ENCODE data around the gene CYB5R3. TPM values are rescaled to one million over a fixed set of nuclear protein-coding genes. Genes with fewer than 3 reads are reported as not detected.
"Not testable (repeated sequence)": the region's sequence is repeated elsewhere in the genome, so short reads cannot be mapped to it uniquely, and the experiment has no call there.

Gene CYB5R3
- total RNA-seq, 1 donor from 2014 or later, result 125 TPM

DNA sequence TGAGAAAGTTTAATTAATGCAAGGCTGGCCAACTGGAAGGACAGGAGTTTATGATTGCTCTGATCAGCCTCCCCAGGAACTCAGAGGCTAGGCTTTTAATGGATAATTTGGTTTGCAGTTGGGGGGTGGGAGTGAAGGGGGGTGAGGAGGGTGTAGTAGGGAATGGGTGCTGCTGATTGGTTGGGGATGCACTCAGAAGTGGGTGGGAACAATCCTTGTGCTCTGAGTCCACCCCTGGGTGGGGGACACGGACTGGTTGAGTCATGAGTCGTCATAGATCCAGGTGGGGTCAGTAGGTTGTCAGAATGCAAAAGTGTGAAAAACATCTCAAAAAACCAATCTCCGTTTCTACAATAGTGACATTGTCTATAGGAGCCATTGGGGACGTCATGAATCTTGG, 20.9 kb upstream of the CYB5R3 start:
- H3K4me1 Mint-ChIP-seq (ENCODE audit: unreplicated experiment), result peaks cover 7% of the 10 kb centered on the region
- no peak for DNase-seq (ENCODE audit: low spot score)
- H3K27me3 Mint-ChIP-seq (ENCODE audit: unreplicated experiment), result peaks cover 1% of the 10 kb centered on the region
- H3K9me3 Mint-ChIP-seq (ENCODE audit: unreplicated experiment), result no peaks in the 10 kb centered on the region
- H3K4me3 Mint-ChIP-seq (ENCODE audit: unreplicated experiment), result no peak overlapping the region
- H3K27ac Mint-ChIP-seq (ENCODE audit: unreplicated experiment), result no peak overlapping the region
- no peaks in the 10 kb centered on the region for H3K36me3 Mint-ChIP-seq (ENCODE audit: low read depth, unreplicated experiment)
- TF ChIP-seq, protein P1, sequence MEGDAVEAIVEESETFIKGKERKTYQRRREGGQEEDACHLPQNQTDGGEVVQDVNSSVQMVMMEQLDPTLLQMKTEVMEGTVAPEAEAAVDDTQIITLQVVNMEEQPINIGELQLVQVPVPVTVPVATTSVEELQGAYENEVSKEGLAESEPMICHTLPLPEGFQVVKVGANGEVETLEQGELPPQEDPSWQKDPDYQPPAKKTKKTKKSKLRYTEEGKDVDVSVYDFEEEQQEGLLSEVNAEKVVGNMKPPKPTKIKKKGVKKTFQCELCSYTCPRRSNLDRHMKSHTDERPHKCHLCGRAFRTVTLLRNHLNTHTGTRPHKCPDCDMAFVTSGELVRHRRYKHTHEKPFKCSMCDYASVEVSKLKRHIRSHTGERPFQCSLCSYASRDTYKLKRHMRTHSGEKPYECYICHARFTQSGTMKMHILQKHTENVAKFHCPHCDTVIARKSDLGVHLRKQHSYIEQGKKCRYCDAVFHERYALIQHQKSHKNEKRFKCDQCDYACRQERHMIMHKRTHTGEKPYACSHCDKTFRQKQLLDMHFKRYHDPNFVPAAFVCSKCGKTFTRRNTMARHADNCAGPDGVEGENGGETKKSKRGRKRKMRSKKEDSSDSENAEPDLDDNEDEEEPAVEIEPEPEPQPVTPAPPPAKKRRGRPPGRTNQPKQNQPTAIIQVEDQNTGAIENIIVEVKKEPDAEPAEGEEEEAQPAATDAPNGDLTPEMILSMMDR (IDR thresholded peaks at IDR 0.05; ENCODE audit: unreplicated experiment), result no peak

DNA sequence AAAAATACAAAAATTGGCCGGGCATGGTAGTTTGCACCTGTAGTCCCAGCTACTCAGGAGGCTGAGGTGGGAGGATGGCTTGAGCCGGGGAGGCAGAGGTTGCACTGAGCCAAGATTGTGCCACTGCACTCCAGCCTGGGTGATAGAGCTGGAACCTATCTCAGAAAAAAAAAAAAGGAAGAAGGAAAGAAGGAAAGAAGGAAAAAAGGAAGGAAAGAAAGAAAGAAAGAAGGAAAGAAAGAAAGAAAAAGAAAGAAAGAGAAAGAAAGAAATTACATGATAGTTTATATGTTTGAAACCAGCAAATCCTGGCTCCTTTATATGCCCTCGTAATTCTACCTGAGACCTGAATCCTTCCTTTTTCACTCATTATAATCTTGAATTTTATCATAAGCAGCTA, 17.2 kb upstream of the CYB5R3 start:
- not testable (repeated sequence) for DNase-seq (ENCODE audit: low spot score); H3K27ac Mint-ChIP-seq (ENCODE audit: unreplicated experiment); H3K36me3 Mint-ChIP-seq (ENCODE audit: low read depth, unreplicated experiment); H3K9me3 Mint-ChIP-seq (ENCODE audit: unreplicated experiment); H3K27me3 Mint-ChIP-seq (ENCODE audit: unreplicated experiment); H3K4me1 Mint-ChIP-seq (ENCODE audit: unreplicated experiment); H3K4me3 Mint-ChIP-seq (ENCODE audit: unreplicated experiment)

DNA sequence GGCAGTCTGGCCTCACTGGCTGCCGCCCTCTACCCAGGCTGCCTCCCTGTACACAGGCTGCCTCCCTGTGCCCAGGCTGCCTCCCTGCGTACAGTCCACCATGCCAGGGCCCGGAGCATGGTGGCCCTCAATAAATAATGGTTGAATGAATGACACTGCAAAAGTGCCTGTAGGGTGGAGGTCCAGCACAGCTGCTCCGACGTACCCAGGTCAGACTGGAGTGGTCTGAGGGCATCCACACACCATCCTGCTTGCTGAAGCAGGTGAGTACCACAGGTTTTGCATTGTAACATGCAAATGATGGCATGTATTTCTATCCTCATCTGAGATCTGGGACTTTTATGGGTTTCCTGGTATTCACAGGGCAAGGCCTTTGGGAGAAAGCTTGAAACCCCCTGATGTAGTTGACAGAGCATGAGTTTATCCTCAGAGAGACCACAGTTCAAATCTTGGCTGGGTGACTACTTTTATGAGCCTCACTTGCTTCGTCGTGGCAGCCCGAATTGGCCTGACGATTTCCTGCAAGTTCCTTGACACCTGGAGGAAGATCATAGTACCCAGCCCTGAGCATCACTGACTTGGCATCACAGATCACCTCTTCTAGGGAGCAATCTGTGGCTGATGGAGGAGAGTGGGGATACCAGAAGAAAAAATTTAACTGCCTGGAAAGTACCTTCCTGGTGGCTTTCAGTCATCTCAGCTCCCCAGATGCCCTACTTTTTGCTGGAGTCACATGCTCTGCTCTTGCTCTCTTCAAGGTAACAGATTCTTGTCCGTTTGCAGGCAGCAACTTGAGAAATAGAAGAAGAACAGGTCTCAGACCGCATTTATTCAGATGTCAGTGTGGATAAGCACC, 16.0 kb upstream of the CYB5R3 start:
- no peaks in the 10 kb centered on the region for H3K36me3 Mint-ChIP-seq (ENCODE audit: low read depth, unreplicated experiment)
- no peak overlapping the region for H3K4me3 Mint-ChIP-seq (ENCODE audit: unreplicated experiment)
- H3K4me1 Mint-ChIP-seq (ENCODE audit: unreplicated experiment), result no peaks in the 10 kb centered on the region
- TF ChIP-seq, protein P1 (IDR thresholded peaks at IDR 0.05; ENCODE audit: unreplicated experiment), result no peak
- peaks cover 3% of the 10 kb centered on the region for H3K27me3 Mint-ChIP-seq (ENCODE audit: unreplicated experiment)
- H3K27ac Mint-ChIP-seq (ENCODE audit: unreplicated experiment), result no peak overlapping the region
- DNase-seq (ENCODE audit: low spot score), result no peak
- H3K9me3 Mint-ChIP-seq (ENCODE audit: unreplicated experiment), result no peaks in the 10 kb centered on the region

DNA sequence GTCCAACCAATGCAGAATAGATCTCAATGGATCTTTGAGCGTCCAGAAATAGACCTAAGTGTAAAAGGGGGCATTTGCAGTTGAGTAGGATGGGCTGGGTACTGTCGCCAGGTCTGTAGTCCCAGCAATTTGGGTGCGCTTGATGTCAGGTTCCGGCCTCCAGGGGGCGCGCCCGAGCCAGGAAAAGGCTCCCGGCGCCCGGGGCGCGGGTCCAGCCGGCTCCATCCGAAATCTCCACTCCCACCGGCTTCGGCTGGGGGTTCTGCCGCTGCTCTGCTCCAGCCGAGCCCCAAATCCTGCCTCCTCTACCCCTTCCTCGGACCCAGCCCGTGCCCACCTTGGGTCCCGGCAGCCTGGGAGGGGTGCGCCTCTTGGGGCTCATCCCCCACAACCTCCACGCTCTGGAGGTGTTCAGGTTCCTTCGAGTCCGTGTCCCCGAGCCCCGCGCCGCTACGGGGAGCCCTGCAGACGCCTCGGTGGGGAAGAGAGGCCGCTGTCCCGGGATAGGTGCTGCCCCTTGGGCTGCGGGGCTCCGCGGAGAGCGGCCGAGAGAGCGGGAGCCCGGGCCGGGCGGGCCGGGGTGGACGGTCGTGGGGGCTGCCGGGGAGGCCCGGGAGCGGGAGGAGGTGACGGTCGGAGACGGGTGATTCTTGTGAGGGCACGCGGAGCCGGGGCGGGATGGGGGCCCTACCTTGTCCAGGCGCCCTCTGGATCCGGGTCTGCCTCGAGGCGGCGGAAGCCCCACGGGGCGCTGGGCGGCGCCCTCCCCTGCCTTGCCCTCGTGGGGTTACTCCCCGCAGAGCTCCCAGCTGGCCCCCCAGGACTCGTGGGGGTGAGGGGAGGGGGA, 13.0 kb upstream of the CYB5R3 start:
- peak; percentile 94 for DNase-seq (ENCODE audit: low spot score)
- no peaks in the 10 kb centered on the region for H3K36me3 Mint-ChIP-seq (ENCODE audit: low read depth, unreplicated experiment)
- no peak overlapping the region for H3K27ac Mint-ChIP-seq (ENCODE audit: unreplicated experiment)
- no peaks in the 10 kb centered on the region for H3K4me1 Mint-ChIP-seq (ENCODE audit: unreplicated experiment)
- TF ChIP-seq, protein P1 (IDR thresholded peaks at IDR 0.05; ENCODE audit: unreplicated experiment), result peak; percentile 89
- H3K9me3 Mint-ChIP-seq (ENCODE audit: unreplicated experiment), result no peaks in the 10 kb centered on the region
- no peak overlapping the region for H3K4me3 Mint-ChIP-seq (ENCODE audit: unreplicated experiment)
- H3K27me3 Mint-ChIP-seq (ENCODE audit: unreplicated experiment), result peaks cover 2% of the 10 kb centered on the region

DNA sequence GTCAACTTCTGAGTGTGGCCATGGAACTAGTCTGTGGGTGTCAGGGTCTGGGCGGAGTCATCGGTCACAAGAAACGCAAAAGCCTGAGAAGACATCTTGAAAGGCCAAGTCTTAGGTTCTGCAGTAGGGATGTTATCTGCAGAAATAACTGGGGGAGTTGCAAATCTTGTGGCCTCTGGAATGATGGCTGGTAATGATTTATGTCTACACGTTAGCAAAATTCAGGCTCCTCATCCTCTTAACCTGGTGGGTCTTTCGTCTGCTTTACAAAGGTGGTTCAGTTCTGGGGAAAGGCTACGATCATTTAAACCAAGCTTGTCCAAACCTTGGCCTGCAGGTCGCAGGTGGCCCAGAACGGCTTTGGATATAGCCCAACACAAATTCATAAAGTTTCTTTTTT, 7.4 kb upstream of the CYB5R3 start:
- Mint-ChIP-seq H3K4me3 (ENCODE audit: unreplicated experiment) (no peak overlapping the region), H3K9me3 (ENCODE audit: unreplicated experiment) (no peaks in the 10 kb centered on the region), H3K4me1 (ENCODE audit: unreplicated experiment) (no peaks in the 10 kb centered on the region), H3K27ac (ENCODE audit: unreplicated experiment) (no peak overlapping the region), H3K27me3 (ENCODE audit: unreplicated experiment) (no peaks in the 10 kb centered on the region), H3K36me3 (ENCODE audit: low read depth, unreplicated experiment) (no peaks in the 10 kb centered on the region)
- no peak for DNase-seq (ENCODE audit: low spot score)
- TF ChIP-seq, protein P1 (IDR thresholded peaks at IDR 0.05; ENCODE audit: unreplicated experiment), result no peak

All from endothelial cell (in vitro differentiated cells).